GM12878 (cell line): ENCODE results near the gene VWA8.
"Not testable (repeated sequence)": the region's sequence is repeated elsewhere in the genome, so short reads cannot be mapped to it uniquely, and the experiment has no call there.

Experiments
- CHD2 ChIP-seq: IDR thresholded peaks from 2 replicates; pipeline ENCODE4 v1.6.1; 2011; ENCODE audit warnings: low read depth, low read length, improper control_type of control experiment, borderline replicate concordance
- CTCF ChIP-seq, 3 experiments: IDR thresholded peaks in 2 of 3; conservative IDR thresholded peaks in 1 of 3; 2 replicates each; pipeline ENCODE4 v1.5.1; 2011; ENCODE audit warnings: low read depth in 3 of 3, low read length in 3 of 3, mild to moderate bottlenecking in 3 of 3, control low read depth in 2 of 3, moderate library complexity in 2 of 3, inconsistent platforms in 1 of 3, mixed read lengths in 1 of 3; ENCODE audit not compliant: control insufficient read depth in 2 of 3, insufficient read depth in 1 of 3; ENCODE audit errors: extremely low read depth in 1 of 3
- EED ChIP-seq: sonication (generic); IDR thresholded peaks from 2 replicates; pipeline ENCODE4 v1.6.1; 2016; ENCODE audit warnings: antibody characterized with exemption, low read depth
- EGR1 ChIP-seq, 2 experiments: IDR thresholded peaks; 1 replicate in 1 of 2; 2 replicates in 1 of 2; pipeline ENCODE4 v1.6.1; 2011 to 2012; ENCODE audit warnings: low read depth in 2 of 2, low read length in 2 of 2, borderline replicate concordance in 1 of 2, mild to moderate bottlenecking in 1 of 2, moderate library complexity in 1 of 2
- IRF5 ChIP-seq: fragments of 450-650 bp; IDR thresholded peaks from 2 replicates; pipeline ENCODE4 v1.6.1; 2017; ENCODE audit warnings: borderline replicate concordance
- PAX5 ChIP-seq: IDR thresholded peaks from 2 replicates; pipeline ENCODE4 v1.6.1; 2011; ENCODE audit warnings: low read depth, low read length, borderline replicate concordance
- POLR2AphosphoS5 ChIP-seq: IDR thresholded peaks from 2 replicates; pipeline ENCODE4 v1.6.1; 2011; ENCODE audit warnings: mild to moderate bottlenecking, low read length, inconsistent platforms
- RFX5 ChIP-seq: IDR thresholded peaks from 2 replicates; pipeline ENCODE4 v1.6.1; 2011; ENCODE audit warnings: low read depth, low read length, improper control_type of control experiment
- TAF1 ChIP-seq: IDR thresholded peaks from 2 replicates; pipeline ENCODE4 v1.6.1; 2011; ENCODE audit warnings: mild to moderate bottlenecking, low read depth, low read length, borderline replicate concordance
- TF ChIP-seq, protein P1 (sequence below): IDR thresholded peaks from 2 replicates; pipeline ENCODE4 v1.6.1; 2012; ENCODE audit warnings: mild to moderate bottlenecking, low read depth, low read length
- TF ChIP-seq, protein P2 (sequence below): fragments of 450-650 bp; IDR thresholded peaks from 2 replicates; pipeline ENCODE4 v1.6.1; 2017; ENCODE audit warnings: mild to moderate bottlenecking, moderate library complexity

GRCh38 chr13:41540240-41540639, 420.7 kb downstream of the VWA8 start:
- TF ChIP-seq, protein P1, sequence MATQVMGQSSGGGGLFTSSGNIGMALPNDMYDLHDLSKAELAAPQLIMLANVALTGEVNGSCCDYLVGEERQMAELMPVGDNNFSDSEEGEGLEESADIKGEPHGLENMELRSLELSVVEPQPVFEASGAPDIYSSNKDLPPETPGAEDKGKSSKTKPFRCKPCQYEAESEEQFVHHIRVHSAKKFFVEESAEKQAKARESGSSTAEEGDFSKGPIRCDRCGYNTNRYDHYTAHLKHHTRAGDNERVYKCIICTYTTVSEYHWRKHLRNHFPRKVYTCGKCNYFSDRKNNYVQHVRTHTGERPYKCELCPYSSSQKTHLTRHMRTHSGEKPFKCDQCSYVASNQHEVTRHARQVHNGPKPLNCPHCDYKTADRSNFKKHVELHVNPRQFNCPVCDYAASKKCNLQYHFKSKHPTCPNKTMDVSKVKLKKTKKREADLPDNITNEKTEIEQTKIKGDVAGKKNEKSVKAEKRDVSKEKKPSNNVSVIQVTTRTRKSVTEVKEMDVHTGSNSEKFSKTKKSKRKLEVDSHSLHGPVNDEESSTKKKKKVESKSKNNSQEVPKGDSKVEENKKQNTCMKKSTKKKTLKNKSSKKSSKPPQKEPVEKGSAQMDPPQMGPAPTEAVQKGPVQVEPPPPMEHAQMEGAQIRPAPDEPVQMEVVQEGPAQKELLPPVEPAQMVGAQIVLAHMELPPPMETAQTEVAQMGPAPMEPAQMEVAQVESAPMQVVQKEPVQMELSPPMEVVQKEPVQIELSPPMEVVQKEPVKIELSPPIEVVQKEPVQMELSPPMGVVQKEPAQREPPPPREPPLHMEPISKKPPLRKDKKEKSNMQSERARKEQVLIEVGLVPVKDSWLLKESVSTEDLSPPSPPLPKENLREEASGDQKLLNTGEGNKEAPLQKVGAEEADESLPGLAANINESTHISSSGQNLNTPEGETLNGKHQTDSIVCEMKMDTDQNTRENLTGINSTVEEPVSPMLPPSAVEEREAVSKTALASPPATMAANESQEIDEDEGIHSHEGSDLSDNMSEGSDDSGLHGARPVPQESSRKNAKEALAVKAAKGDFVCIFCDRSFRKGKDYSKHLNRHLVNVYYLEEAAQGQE, result not testable (repeated sequence)
- TF ChIP-seq CTCF (IDR thresholded peaks at IDR 0.05 in 2 of 3, conservative IDR thresholded peaks at IDR 0.05 in 1 of 3; ENCODE audit: control insufficient read depth in 2 of 3, extremely low read depth in 1 of 3, insufficient read depth in 1 of 3, low read depth in 3 of 3, low read length in 3 of 3); CHD2; POLR2AphosphoS5; EED; EGR1 (IDR thresholded peaks at IDR 0.05; ENCODE audit: borderline replicate concordance in 1 of 2, low read depth in 2 of 2, low read length in 2 of 2); IRF5; TAF1; RFX5; PAX5: not testable (repeated sequence)
- TF ChIP-seq, protein P2, sequence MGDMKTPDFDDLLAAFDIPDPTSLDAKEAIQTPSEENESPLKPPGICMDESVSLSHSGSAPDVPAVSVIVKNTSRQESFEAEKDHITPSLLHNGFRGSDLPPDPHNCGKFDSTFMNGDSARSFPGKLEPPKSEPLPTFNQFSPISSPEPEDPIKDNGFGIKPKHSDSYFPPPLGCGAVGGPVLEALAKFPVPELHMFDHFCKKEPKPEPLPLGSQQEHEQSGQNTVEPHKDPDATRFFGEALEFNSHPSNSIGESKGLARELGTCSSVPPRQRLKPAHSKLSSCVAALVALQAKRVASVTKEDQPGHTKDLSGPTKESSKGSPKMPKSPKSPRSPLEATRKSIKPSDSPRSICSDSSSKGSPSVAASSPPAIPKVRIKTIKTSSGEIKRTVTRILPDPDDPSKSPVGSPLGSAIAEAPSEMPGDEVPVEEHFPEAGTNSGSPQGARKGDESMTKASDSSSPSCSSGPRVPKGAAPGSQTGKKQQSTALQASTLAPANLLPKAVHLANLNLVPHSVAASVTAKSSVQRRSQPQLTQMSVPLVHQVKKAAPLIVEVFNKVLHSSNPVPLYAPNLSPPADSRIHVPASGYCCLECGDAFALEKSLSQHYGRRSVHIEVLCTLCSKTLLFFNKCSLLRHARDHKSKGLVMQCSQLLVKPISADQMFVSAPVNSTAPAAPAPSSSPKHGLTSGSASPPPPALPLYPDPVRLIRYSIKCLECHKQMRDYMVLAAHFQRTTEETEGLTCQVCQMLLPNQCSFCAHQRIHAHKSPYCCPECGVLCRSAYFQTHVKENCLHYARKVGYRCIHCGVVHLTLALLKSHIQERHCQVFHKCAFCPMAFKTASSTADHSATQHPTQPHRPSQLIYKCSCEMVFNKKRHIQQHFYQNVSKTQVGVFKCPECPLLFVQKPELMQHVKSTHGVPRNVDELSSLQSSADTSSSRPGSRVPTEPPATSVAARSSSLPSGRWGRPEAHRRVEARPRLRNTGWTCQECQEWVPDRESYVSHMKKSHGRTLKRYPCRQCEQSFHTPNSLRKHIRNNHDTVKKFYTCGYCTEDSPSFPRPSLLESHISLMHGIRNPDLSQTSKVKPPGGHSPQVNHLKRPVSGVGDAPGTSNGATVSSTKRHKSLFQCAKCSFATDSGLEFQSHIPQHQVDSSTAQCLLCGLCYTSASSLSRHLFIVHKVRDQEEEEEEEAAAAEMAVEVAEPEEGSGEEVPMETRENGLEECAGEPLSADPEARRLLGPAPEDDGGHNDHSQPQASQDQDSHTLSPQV, result not testable (repeated sequence)
